HG03175 (cell line): Measurements from ENCODE around the gene SLC35F3.

Source experiments
- ATAC-seq: cut with Tn5 transposase; IDR thresholded peaks from one replicate; pipeline ENCODE4 v1.9.1; 2021; ENCODE audit warnings: mild to moderate bottlenecking, moderate library complexity; ENCODE audit not compliant: unreplicated experiment

SLC35F3 gene

GRCh38 chr1:234019387-234019786 lies 114.9 kb downstream of the SLC35F3 start:
- ATAC-seq, result no peak

- ATAC-seq, result no peak
Measured at GRCh38 chr1:234022302-234022701, 117.8 kb downstream of the SLC35F3 start.

DNA sequence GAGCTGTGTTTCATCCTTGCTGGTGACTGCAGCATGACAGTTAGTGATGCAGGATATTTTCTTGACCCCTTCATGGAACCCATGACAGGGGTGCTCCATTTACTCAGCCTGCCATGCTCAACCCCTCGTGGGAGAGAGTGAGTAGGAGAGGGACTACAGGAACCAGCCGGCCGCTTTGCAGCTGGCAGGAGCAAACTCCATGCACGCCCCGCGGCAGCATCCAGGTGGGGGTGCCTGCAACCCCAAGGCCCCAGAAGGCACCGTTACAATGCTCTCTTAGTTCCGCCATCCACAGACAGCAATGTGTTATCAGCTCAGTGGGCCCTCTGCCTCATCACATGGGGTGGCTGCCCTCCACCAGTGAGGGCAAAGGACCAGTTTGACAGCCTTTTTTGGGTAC lies 135.1 kb downstream of the SLC35F3 start:
- no peak for ATAC-seq

GRCh38 chr1:234040446-234041317 lies 136.2 kb downstream of the SLC35F3 start:
- ATAC-seq, result no peak

DNA sequence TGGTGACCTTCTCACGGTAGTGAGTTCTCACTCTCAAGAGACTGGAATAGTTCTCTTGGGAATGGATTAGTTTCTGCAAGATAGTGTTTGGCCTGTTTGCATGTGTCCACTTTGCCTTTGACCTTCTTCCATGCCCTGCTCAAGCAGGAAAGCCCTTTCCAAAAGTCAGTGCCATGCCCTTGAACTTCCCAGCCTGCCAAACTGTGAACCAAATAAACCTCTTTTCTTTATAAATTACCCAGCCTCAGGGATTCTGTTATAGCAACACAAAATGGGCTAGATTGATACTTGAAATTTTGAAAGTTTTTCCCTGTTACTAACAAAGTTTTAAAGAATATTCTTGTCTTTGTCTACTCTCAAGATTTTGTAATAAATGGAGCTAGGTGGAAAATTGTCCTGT lies 139.6 kb downstream of the SLC35F3 start:
- ATAC-seq, result no peak

- ATAC-seq, result no peak
Measured at GRCh38 chr1:234047123-234047522, 142.6 kb downstream of the SLC35F3 start.

DNA sequence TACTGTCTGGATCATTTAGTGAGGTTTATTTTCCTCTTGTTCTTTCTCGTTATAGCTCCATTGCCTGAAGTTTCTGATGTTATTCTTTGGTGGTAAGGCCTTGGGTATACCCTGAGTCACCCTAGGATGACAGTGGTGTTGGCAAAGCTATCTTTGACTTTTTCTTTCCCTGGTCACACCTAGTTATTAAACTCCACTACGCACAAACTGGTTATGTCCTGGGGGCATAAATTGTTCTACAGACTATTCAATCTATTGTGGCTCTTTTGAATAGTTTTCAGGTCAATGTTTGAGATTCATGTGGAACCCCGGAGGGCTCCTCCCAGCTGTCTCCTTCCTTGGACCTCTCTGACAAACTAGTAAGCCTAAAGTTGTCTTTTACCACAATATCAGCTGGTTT lies 157.7 kb downstream of the SLC35F3 start:
- no peak for ATAC-seq

DNA sequence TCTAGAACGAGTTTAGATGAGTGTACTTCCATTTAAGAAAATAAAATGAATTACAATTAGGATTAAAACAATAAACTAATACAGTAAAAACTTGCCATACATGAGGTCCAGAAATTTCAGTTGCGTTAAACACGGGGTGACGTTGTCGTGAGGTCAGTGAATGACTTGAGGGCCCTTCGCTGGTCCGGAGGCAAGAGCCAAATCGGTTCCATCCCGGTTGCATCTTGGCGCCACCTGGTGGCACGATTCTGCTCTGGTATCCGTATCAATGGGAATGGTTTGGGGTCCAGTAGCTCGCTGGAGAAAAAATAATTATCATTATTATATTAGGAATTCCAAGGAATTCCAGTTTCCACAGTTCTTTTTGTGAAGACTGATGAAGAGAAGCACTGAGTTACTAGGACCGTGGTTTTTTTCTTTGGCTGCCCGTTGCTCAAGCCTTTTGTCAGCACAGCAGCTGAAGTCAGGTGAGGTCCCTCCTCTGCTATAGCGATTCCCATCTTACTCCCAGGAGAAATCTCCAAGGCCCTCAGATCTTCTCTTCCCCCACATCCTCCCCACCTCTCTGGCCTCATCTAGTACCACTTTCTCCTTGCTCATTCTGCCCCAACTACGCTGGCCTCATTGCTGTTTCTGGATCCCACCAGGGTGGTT lies 161.4 kb downstream of the SLC35F3 start:
- ATAC-seq, result peak; percentile 61

GRCh38 chr1:234067581-234068337 lies 163.3 kb downstream of the SLC35F3 start:
- no peak for ATAC-seq

DNA sequence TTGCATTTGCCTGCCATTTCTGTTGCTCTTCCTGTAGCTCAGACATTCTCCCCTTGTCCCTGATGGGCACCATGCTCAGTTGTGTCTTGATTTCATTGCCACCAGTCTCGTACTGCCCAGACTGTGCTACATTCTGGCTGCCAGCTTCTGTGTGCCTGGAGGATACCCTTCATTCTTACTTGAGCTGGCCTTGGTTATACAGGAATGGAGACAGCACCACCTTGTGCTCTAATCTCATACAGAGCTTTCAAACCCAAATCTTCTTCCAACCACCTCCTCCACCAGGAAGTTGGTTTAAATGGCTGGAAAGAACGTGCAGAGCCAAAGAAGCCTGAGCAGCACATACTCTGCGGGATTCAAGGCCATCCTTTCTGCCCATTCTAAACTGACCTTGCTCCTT lies 165.3 kb downstream of the SLC35F3 start:
- no peak for ATAC-seq

DNA sequence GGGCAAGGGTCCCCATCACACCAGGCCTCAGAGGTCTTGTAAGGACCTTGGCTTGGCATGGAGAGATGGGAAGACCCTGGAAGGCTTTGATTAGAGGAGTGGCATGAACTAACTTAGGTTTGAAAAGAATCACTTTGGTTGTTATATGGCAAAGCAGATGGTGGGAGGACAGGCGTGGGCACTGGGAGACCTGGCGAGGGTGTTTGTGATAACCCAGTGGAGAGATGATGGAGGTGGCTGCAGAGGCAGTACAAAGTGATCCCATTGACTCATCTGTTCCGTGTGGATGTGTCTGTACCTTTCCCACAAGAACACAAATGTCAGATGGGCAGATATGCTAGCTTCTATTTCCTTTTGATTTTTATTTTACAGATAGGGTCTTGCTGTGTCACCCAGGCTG lies 168.3 kb downstream of the SLC35F3 start:
- no peak for ATAC-seq

DNA sequence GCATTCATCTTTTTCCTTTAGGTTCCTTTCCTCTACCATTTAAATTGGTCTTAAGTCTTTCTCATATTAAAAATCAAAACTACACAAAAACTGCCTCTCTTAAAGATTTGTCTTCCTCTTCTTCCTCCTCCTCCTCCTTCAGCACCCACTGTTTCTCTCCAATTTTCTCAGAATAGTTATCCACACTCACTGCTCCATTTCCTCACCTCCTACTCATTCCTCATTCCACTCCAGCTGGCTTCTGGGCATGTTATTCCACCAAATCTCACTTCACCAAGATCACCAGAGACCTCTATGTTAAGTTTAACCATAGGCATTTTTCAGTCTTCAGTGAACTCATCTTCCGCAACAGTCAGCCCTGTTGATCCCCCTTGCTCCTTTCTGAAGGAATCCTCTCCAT lies 173.7 kb downstream of the SLC35F3 start:
- ATAC-seq, result no peak

- ATAC-seq, result no peak
Measured at GRCh38 chr1:234079896-234080295, 175.4 kb downstream of the SLC35F3 start.

DNA sequence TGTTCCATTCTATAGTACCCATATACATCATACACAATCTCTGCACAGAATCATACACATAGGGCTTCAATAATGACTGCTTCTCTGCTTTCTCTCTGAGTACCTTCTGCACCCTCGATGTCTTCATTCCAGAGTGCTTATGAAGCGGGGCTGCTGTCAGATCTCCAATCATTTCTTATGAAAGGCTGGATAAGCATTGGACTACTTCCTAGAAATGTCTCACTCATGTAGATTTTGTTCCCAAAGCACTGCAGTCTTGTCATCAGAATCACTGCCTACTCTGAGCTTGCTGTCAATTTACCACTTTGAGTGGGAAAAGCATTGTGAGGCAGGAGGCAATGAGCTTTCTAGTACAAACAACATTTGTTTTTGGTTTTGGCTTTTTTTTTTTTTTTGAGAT lies 179.0 kb downstream of the SLC35F3 start:
- no peak for ATAC-seq

- ATAC-seq, result no peak
Measured at GRCh38 chr1:234089396-234089795, 184.9 kb downstream of the SLC35F3 start.

- ATAC-seq, result no peak
Measured at GRCh38 chr1:234090212-234091064, 186.0 kb downstream of the SLC35F3 start.

GRCh38 chr1:234091065-234091401 lies 186.6 kb downstream of the SLC35F3 start:
- no peak for ATAC-seq

- ATAC-seq, result no peak
Measured at GRCh38 chr1:234091876-234092275, 187.4 kb downstream of the SLC35F3 start.

DNA sequence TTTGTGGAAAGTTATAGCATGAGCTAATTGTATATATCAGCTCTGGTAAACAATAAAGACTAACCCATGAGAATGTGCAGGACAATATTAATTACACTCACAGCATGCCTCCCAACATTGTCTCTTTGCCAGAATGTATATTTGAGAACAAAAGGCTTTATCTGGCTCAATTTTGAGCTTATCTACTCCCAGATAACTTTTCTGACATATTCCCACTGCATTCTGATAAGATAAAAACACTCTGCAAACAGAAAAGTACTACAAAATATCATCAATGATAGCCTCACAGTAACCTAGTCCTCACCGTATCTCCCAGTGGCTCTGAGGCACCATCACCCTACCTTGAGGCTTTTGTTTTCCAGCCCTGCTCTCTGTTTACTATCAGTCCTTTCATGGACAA lies 188.6 kb downstream of the SLC35F3 start:
- no peak for ATAC-seq

DNA sequence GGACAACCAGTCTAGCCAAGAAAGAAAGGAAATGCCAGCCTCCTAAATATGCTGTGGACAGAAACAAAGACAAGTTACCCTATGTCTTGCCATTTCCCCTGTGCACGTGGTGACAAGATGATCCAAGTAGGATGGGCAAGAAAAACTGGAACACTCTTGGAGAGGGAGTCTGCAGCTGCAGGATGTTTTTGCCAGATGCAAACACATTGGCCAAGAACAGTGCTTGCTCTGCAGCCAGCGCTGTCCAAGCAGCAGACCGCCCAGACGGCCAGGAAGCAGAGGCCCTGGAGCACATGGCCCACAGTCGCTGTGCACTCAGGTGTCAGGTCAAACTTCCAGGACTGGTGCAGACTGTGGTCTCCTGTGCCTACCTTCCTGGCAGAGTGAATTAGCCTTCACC lies 189.3 kb downstream of the SLC35F3 start:
- ATAC-seq, result no peak

GRCh38 chr1:234094172-234094571 lies 189.7 kb downstream of the SLC35F3 start:
- ATAC-seq, result no peak
